NCI-H748 treated with DMSO at 0.1 percent for 48 hours (cell line): Measurements from ENCODE around the gene CFAP119.
A peak's percentile ranks its signal among the peaks of the same experiment; 100 is the strongest.

Source experiments
- DNase-seq: peaks from one replicate; lab custom pipeline; 2025; lab: John Stamatoyannopoulos, UW

CFAP119 gene

GRCh38 chr16:30762991-30763725 lies 1.3 kb upstream of the CFAP119 start:
- no peak for DNase-seq

- DNase-seq, result no peak
Observed at GRCh38 chr16:30761427-30761927, 385 bp downstream of the CFAP119 start.

GRCh38 chr16:30760577-30761426 lies 1.1 kb downstream of the CFAP119 start:
- no peak for DNase-seq

GRCh38 chr16:30760001-30760559 lies 1.8 kb downstream of the CFAP119 start:
- DNase-seq, result no peak

GRCh38 chr16:30758988-30759491 lies 2.8 kb downstream of the CFAP119 start:
- no peak for DNase-seq

GRCh38 chr16:30757316-30757715 lies 4.5 kb downstream of the CFAP119 start:
- DNase-seq, result no peak

- no peak for DNase-seq
Observed at GRCh38 chr16:30756781-30757100, 5.1 kb downstream of the CFAP119 start.

GRCh38 chr16:30755955-30756780 lies 5.7 kb downstream of the CFAP119 start:
- DNase-seq, result no peak

- no peak for DNase-seq
Observed at GRCh38 chr16:30753596-30753995, 8.3 kb downstream of the CFAP119 start.

- no peak for DNase-seq
Observed at GRCh38 chr16:30750876-30751465, 10.9 kb downstream of the CFAP119 start.

- no peak for DNase-seq
Observed at GRCh38 chr16:30750201-30750600, 11.7 kb downstream of the CFAP119 start.

GRCh38 chr16:30748634-30749445 lies 13.0 kb downstream of the CFAP119 start:
- no peak for DNase-seq

GRCh38 chr16:30747799-30748633 lies 13.8 kb downstream of the CFAP119 start, which contains the start of gene PHKG2:
Gene PHKG2 (plus strand): TSS chr16:30748425. CDS start chr16:30748821, 396 bp downstream.
- DNase-seq, result peak; percentile 87

- DNase-seq, result no peak
Observed at GRCh38 chr16:30747331-30747730, 14.5 kb downstream of the CFAP119 start.

GRCh38 chr16:30746638-30747175 lies 15.2 kb downstream of the CFAP119 start:
- DNase-seq, result no peak

GRCh38 chr16:30745082-30745481 lies 16.8 kb downstream of the CFAP119 start:
- no peak for DNase-seq

- no peak for DNase-seq
Observed at GRCh38 chr16:30744183-30744582, 17.7 kb downstream of the CFAP119 start.

GRCh38 chr16:30743716-30744115 lies 18.1 kb downstream of the CFAP119 start:
- no peak for DNase-seq

- no peak for DNase-seq
Observed at GRCh38 chr16:30741461-30741914, 20.4 kb downstream of the CFAP119 start.
